ENCODE results near the gene HLA-F.

HLA-F gene

GRCh38 chr6:29744621-29745020 is 21.4 kb downstream of the HLA-F start:
- no peak for DNase-seq

GRCh38 chr6:29745386-29745785 is 22.2 kb downstream of the HLA-F start:
- no peak for DNase-seq

GRCh38 chr6:29745855-29746449 is 22.7 kb downstream of the HLA-F start:
- DNase-seq: no peak

GRCh38 chr6:29746846-29747687 is 23.8 kb downstream of the HLA-F start:
- no peak for DNase-seq

- no peak for DNase-seq
These were observed 24.5 kb downstream of the HLA-F start for GRCh38 chr6:29747688-29748250.

- DNase-seq: peak; percentile 69
These were observed 25.4 kb downstream of the HLA-F start for GRCh38 chr6:29748391-29749307.

DNA sequence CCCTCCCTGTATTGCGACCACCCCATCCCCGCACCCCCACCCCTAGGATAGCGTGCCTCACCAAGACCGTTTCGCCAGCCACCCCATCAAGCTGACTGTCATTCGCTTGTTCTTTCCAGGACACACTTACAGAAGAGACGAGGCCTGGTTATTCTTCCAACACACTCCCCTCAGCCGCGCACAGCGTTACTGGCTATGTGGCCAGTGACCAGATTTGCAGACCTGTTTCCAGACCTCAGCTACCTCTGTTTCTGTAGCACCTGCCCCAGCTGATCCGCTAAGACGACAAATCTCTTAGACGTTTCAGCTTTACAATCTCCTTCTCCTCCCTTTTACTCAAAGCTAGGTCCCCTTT is 26.1 kb downstream of the HLA-F start:
- DNase-seq: no peak

DNA sequence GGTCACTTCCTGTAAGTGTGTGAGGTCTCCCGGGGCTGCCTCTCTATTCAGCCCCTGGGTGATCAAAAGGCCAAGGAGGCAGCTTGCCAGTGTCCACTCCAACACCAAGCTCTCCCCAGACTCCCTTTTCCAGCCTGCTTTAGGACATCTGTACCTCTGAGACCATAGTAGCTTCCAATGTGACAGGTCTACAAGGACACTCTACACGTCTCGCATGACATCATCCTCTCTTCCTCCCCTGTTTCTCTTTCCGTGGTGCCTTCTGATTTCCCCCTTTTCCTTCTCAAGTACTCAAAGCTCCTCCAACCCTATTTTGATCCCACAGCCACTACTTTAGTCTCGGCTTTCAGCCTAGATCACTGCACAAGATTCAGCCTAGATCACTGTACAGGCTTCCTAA is 26.4 kb downstream of the HLA-F start:
- no peak for DNase-seq

- DNase-seq: no peak
These were observed 27.5 kb downstream of the HLA-F start for GRCh38 chr6:29750709-29751108.

GRCh38 chr6:29751480-29751879 is 28.2 kb downstream of the HLA-F start:
- no peak for DNase-seq

DNA sequence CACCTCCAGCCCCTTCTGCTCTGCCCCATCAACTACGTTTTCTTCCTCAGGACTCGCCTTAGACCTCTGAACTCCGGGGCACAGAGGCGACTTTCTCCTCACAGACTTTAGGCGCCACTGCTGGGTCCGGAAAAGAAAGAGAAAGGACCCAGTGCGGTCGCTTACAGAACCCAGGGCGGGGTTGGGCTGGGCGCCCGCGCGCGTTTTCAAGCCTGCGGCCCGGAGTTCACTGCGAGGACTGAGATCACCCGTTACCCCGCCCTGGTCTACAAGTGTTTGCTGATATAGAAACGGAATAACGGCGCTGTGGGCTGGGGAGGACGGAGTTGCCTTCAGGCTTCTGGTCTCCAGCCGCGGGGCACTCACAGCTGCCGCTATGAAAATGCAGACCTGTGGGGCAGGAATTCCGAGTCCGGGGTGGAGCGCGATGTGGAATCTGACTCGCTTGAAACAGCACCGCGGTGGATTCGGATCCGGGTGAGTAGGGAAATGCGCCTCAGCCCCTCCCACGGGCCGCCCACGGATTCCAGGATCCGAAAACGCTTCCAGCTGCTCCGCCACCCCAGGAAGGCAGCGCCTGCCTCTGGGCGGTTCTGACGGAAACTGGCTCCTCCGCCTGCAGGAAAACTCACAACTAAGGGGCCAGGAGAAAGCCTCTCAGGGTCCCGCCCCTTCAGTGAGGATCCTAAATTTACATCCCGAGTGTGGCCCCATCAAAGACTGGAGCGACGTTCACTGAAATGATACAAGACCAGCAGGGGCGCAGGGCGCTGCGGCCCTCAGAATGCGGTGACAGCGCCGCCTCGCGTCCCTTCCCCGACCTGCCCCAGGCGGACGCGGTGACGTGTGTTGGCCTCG is 29.4 kb downstream of the HLA-F start:
- peak; percentile 81 for DNase-seq

- DNase-seq: no peak
These were observed 30.0 kb downstream of the HLA-F start for GRCh38 chr6:29753309-29753644.

GRCh38 chr6:29755295-29755871 is 32.1 kb downstream of the HLA-F start:
- no peak for DNase-seq

GRCh38 chr6:29757282-29757681 is 34.0 kb downstream of the HLA-F start:
- no peak for DNase-seq

DNA sequence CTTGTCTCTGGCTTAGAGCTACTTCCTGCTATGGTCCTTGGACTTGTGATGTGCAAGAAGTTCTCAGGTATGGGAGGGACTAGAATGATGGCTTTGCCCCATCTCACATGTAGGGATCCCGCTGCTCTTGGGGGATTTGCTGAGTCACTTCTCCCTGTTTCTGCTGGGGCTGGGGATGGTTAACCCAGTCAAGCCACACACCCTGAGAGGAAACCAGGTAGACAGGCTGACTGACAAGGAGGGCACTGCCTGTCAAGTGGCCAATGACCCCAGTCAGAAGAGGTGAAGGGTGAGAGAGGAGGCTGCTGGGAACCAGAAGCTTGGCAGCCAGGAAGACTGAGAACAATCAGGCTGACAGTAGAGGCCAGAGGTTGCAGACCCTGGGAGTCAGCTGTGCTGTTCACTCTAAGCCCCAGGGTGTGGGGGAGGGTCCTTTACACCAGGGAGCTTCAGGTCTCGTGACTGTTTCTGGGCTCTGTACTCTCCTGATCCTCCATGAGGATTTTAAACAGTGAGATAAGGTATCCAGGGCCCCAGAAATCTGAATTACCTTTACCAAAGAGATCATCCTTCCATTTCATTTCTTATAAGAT is 34.6 kb downstream of the HLA-F start:
- no peak for DNase-seq

GRCh38 chr6:29758761-29759160 is 35.5 kb downstream of the HLA-F start:
- DNase-seq: no peak

DNA sequence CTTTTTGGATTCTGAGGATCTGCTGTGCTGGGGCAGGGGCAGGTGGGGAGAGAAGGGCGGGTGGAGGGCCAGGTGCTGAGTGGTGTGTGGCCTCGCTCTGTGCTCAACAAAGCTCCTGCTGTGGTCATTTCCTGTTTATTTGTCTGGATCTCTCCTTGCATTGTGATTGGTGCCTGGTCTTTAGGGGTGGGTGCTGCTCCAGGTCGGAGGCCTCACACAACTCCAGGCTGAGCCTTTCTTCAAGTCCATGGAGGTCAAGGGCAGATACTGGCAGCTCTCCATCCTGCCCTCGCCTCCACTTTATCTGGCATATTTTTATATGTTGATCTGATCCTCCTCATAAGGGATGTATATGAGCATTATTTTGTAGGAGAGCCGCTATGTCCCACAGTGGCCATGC is 36.2 kb downstream of the HLA-F start:
- DNase-seq: no peak

DNA sequence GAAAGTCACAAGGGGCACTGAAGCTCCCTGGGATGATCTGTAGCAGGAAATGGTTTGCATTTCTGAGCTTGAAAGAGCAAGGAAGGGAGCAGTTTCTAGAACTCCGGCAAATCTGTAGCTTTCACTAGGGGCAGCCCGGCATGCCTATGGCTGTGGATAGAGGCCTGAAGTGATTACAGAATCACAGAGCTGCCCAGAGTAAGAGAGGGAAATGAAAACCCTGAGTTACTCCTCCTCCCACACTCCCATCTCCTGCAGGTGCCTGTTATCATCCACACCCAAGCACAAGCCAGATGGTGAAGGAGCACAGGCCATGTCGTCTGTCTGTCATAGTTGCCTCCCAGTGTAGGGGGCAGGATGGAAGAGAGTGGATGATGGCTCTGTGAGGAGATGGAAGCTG is 37.1 kb downstream of the HLA-F start:
- no peak for DNase-seq

GRCh38 chr6:29762051-29762450 is 38.8 kb downstream of the HLA-F start:
- DNase-seq: no peak

DNA sequence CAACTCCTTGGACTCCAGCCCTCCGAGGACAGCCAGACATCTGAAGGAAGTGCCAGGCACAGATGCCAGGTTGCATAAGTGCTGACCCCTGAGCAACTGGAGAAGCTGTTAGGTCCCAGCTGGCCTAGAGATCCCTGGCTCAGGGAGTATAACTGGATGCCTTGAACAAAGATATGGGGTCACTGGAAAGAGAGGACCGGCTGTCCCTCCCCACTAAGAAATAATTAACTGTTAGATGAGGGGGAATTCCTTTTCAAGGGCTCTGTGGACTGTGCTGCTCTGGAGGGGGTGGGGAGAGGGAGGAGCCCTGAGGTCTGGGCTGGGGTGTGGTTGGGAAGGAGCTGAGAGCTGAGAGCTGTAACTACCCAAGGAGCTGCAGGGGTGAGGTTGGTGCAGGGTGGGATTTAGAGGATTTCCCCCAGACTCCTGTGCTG is 39.6 kb downstream of the HLA-F start:
- no peak for DNase-seq

DNA sequence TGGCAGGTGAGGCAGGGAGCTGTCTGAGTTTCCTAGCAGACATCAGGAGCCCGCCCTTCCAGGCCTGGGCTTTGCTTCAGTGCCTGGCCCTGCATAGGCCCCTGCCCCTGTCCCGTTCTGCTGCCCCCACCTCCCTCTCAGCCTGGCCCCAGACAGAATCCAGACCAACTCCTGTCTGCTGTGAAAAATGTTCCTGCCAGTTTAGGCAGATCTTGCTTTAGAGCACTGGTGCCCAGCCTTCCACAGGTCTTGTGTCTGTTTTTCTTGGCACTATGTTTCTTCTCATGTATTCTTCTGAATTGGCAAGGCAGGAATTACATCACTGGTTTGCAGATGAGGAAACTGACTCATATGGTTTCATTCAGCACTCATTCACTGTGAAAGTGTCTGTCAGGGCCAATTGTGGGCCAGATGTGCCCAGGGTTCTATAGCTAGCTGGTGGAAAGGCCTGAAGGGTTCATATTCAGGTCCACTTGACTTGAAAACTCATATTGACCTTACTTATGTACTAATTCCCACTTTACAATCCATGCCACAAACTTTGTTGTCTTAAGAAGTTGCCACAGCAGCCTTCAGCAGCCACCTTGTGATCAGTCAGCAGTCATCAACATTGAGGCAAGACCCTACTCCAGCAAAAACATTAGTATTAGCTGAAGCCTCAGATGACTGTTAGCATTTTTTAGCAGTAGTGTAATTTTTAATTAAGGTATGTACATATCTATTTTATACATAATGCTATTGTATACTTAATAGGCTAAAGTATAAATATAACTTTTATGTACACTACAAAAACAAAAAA is 40.5 kb downstream of the HLA-F start:
- DNase-seq: peak; percentile 57
